ENCODE data around the gene STRIP2. TPM values are rescaled to one million over a fixed set of nuclear protein-coding genes. Genes with fewer than 3 reads are reported as not detected.

The STRIP2 gene
- total RNA-seq, 1 experiment from 2014 or later = 9.9 TPM

- Histone ChIP-seq H3K4ac (ENCODE audit: low read depth, low read length) (no peak overlapping the region), H3K9me3 (ENCODE audit: control insufficient read depth, low read depth, low read length) (no peaks in the 10 kb centered on the region), H2AFZ (ENCODE audit: low read length) (no peak overlapping the region), H4K5ac (ENCODE audit: insufficient read length, low read depth, low read length) (no peak overlapping the region), H2BK120ac (ENCODE audit: low read depth, low read length, poor library complexity, severe bottlenecking) (no peak overlapping the region), H4K20me1 (ENCODE audit: control insufficient read depth, insufficient read depth, insufficient read length) (no peaks in the 10 kb centered on the region), H3K4me2 (ENCODE audit: insufficient read depth, insufficient read length, low read length) (no peak overlapping the region), H4K91ac (ENCODE audit: insufficient read length, low read depth, low read length) (no peak overlapping the region), H3K14ac (ENCODE audit: insufficient read depth, low read length) (no peak overlapping the region), H4K8ac (replicated peaks; ENCODE audit: insufficient read length, low read depth, low read length) (no peak overlapping the region), H3K9ac (ENCODE audit: extremely low read depth, insufficient read length, low read length) (no peak overlapping the region), H3K18ac (ENCODE audit: insufficient read length, low read depth, low read length) (no peak overlapping the region), H3K23ac (ENCODE audit: insufficient read length, low read depth, low read length) (no peak overlapping the region), H3K56ac (ENCODE audit: insufficient read length, low read depth, low read length) (no peak overlapping the region), H2BK20ac (ENCODE audit: low read depth, low read length, poor library complexity, severe bottlenecking) (no peak overlapping the region), H2AK5ac (ENCODE audit: insufficient read length, low read length) (no peak overlapping the region), H2BK12ac (ENCODE audit: insufficient read length, low read depth, low read length) (no peak overlapping the region), H3K27me3 (ENCODE audit: insufficient read depth, low read length) (no peaks in the 10 kb centered on the region), H2BK15ac (ENCODE audit: low read depth, low read length) (no peak overlapping the region), H3K27ac (ENCODE audit: insufficient read length, low read depth, low read length) (no peak overlapping the region), H3K23me2 (ENCODE audit: insufficient read length, low read depth, low read length, poor library complexity, severe bottlenecking) (no peaks in the 10 kb centered on the region), H3T11ph (ENCODE audit: low read length) (no peak overlapping the region), H2BK5ac (ENCODE audit: insufficient read length, low read length) (no peak overlapping the region), H3K79me1 (ENCODE audit: insufficient read depth, low read depth, low read length, poor library complexity, severe bottlenecking) (no peaks in the 10 kb centered on the region), H3K4me1 (ENCODE audit: insufficient read depth, low read length) (no peaks in the 10 kb centered on the region), H3K79me2 (ENCODE audit: insufficient read depth, low read length) (no peaks in the 10 kb centered on the region; the same call in 1 of the 2 replicates)
- H3K27ac Mint-ChIP-seq = no peak overlapping the region
- no peak for DNase-seq
- TF ChIP-seq, protein P1, sequence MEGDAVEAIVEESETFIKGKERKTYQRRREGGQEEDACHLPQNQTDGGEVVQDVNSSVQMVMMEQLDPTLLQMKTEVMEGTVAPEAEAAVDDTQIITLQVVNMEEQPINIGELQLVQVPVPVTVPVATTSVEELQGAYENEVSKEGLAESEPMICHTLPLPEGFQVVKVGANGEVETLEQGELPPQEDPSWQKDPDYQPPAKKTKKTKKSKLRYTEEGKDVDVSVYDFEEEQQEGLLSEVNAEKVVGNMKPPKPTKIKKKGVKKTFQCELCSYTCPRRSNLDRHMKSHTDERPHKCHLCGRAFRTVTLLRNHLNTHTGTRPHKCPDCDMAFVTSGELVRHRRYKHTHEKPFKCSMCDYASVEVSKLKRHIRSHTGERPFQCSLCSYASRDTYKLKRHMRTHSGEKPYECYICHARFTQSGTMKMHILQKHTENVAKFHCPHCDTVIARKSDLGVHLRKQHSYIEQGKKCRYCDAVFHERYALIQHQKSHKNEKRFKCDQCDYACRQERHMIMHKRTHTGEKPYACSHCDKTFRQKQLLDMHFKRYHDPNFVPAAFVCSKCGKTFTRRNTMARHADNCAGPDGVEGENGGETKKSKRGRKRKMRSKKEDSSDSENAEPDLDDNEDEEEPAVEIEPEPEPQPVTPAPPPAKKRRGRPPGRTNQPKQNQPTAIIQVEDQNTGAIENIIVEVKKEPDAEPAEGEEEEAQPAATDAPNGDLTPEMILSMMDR (conservative IDR thresholded peaks at IDR 0.05) = no peak
- no CpG with 5 or more reads among the region's 2 CpGs for WGBS (ENCODE audit: extremely low coverage, insufficient read length, low lambda C conversion rate)
- no peaks in the 10 kb centered on the region for H3K9me3 Mint-ChIP-seq
- H3K36me3 Mint-ChIP-seq (ENCODE audit: insufficient read depth in 1 of 3, low read depth in 3 of 3) = peaks cover 4 to 27% (median 14%) of the 10 kb centered on the region in 3 experiments; a peak in 5 of 7 replicates
- no peak overlapping the region for H3K4me3 Mint-ChIP-seq
- no peaks in the 10 kb centered on the region for H3K27me3 Mint-ChIP-seq (ENCODE audit: low read depth)
- no peaks in the 10 kb centered on the region for H3K4me1 Mint-ChIP-seq
Observed at GRCh38 chr7:129423700-129424410, 10.4 kb upstream of the STRIP2 start.
